Measurements from ENCODE around the gene CNOT11.
A peak's percentile ranks its signal among the peaks of the same experiment; 100 is the strongest.

CNOT11 gene

DNA sequence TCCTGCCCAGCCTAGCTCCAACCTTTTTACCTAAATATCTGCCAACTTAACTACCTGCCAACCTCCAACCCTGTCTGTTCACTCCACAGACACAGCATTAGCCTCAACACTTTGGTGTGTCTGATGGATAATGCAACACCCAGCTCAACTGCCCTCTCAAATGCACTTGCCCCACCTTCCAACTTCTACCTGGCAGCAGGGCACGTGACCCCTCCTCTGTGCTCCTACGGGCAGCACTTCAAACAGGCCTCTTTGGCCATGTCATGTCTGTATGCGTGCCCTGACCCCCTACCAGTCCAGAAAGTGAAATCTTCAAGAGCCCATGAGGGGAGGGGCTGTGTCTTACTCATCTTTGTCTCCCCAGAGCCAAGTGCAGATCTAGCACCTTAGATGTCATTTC, 30.3 kb downstream of the CNOT11 start:
- DNase-seq = no peak

DNA sequence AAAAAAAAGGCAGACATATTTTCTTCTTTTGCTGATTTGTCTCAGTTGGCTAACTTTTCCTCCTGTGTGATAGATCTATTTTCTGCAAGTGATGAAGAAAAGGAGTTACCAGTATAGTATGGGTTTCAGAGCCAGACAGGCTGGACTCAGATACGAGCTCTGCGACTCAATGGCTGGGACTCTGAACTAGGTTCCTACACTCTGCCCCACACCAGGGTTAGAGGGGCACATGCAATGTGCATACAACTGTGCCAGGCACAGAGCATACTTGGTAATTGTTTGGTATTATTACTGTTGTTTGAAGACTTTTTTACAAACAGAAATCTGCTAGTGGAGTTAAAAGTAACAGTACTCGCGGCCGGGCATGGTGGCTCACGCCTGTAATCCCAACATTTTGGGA, 34.0 kb downstream of the CNOT11 start:
- DNase-seq = no peak

DNA sequence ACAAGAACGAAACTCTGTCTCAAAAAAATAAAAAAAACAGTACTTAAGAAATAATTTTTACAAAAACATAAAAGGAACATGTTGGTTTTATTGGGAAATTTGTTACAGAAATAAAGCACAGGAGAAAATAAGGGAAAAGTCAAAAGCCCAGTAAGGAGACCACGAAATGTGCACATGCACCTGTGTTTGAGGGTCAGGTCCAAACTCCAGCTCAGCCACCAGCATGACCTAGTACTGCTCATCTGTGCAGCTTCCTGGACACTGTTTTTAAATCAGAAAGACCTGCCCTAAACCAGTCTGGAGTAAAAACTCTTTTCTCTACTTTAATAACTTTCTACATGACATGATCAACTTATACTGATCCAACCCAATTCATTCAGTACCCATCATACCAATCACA, 34.6 kb downstream of the CNOT11 start:
- no peak for DNase-seq

DNA sequence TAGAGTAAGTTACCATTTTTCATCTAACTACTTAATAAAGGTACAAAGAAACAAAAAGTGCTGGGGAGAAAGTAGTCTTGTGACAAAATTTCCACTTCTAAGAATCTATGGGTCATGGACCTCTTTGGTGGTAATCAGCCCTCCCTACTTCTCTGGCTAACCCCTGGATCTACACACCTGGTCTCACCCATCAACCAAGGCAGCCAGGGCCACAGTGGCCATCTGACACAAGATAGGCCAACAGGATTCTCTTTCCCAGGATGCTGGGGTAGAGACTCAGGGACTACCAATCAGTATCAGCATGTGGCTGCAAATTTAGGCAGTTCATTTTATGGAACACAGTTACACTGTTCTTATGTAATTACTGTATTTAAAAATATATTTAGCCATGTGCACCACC, 38.0 kb downstream of the CNOT11 start:
- DNase-seq = no peak

DNA sequence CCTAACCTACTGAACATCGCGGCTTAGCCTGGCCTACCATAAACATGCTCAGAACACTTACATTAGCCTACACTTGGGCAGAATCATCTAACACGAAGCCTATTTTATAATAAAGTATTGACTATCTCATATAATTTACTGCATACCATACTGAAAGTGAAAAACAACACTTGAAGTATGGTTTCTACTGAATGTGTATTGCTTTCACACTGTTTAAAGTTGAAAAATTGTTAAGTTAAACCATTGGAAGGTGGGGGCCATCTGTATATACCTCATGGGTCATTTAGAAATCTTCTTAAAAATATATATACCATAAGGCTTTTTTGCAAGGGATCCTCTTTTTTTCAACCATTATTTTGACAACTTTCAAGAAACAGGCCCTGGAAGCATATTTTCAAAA, 39.3 kb downstream of the CNOT11 start:
- no peak for DNase-seq

DNA sequence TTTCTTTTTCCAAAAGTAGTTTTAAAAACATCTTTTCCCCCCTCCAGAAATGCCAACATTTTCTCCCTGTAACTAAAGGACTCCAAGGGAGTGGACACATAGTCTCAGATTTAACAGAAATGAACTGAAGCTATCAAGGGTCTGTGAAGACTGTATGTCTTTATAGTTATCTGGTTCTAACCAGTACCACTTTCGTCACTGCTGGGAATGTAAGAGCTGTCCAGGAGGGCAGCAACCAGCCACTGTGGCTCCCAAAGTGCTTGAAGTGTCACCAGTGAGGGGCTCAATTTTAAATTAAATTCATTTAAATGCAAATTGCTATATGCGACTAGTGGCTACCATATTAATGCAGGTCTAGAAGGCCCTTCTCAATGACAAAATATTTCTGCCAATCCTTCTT, 40.9 kb downstream of the CNOT11 start:
- no peak for DNase-seq

DNA sequence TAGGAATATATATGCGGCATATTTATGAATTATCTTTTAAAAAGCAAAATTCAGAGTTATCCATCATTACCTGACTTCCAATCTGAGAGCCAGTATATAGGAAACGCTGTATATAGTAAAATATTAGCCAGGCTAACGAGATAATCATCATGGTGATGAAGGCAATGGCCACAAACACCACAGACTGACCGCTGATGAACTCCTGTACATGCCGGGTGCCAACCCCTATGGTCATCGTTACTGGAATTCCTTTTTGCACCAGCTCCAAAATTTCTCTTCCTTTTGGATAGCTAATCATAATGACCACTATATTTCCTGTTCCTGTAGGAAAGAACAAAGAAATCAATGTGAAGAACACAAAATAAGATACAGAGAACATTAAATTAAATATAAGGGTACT, 42.2 kb downstream of the CNOT11 start:
- DNase-seq = no peak

DNA sequence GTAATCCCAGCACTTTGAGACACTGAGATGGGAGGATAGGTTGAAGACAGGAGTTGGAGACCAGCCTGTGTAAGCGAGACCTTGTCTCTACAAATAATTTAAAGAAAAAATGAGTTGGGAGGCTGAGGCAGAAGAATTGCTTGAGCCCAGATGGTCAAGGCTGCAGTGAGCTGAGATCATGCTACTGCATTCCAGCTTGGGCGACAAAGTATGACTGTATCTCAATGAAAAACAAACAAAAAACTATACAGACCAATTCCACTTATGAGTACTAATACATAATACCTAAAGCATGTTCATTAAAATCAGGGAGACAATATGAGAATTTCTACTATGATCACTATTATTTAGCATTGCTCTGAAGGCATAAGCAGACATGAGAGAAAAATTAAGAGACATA, 43.2 kb downstream of the CNOT11 start:
- DNase-seq = no peak

DNA sequence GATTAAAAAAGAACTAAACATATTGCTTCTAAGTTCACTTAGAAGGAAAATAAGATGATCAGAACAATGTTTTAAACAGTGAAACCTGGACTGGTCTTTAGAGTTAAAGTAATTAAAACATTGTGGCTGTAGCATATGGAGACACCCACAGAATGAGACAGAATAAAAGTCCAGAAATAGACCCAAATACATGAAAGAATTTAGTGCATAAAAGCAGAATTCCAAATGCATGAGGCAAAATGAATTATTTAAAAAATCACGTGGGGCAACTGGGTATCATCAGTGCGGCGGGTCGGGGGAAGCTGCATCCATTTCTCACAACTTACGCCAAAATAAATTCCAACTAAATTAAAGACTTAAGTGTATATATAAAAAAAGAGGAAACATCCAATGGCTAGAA, 43.7 kb downstream of the CNOT11 start:
- no peak for DNase-seq

DNA sequence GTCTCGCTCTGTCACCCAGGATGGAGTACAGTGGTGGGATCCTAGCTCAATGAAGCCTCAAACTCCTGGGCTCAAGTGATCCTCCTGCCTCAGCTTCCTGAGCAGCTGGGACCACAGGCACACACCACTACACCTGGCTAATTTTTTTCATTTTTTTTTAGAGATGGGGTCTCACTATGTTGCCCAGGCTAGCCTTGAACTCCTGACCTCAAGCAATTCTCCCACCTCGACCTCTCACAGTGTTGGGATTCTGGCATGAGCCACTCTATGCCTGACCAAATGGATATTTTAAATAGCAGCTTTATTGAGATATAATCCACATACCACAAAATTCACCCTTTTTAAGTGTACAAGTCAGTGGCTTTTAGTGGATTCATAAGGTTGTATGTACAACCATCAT, 44.7 kb downstream of the CNOT11 start:
- DNase-seq = no peak

DNA sequence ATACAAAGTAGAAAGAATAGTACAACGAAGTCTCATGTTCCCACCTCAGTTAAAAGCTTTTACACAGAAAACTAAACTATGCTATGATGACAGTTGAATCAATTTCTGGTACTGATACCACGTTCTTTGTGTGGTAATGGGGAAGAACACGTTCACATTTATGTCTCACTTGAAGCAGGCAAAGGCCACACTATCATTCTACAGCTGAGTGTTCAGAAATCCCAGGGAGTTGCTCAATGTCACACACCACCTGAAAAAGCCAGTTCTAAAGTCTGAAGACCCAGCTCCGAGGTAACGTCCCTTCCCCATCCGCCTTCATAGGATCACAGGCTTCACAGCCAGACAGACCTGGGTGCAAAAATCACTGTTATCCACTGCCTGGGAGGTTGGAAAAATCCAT, 46.9 kb downstream of the CNOT11 start:
- DNase-seq = no peak

DNA sequence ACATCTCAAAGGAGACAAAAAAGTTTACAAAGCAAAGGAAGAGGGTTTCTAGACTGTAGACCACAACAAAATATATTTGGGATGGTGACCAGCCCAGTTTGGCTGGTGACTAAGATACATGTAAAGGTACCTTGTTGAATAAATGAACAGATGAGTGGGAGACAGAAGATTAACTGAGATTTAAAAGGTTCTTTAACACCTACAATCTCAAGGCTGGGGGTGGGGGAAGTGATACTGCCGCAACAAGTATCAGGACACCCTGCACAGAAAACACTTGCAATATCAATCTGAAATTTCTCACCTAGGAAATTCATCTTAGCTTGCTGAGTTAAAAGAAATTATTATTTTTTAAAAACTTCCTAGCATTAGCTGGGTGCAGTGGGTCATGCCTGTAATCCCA, 47.5 kb downstream of the CNOT11 start:
- no peak for DNase-seq

DNA sequence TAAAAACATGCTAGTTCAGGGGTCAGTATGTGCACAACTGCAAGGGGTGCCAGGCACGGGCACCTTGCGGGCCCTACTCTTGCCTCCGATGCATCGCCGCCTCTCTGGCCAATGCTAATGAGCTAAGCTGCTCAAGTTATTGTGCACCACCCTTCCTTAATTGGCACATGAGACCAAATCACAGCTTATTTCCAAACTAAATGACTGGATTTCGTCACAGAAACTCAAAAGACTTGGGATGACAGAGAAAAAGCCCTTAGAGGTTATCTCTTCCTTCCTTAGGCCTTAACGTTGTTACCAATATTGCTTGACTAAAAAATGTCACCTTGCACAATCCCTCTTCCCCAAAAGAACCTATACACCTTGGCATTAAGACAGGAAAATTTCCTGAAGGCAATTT, 48.1 kb downstream of the CNOT11 start:
- DNase-seq = no peak

DNA sequence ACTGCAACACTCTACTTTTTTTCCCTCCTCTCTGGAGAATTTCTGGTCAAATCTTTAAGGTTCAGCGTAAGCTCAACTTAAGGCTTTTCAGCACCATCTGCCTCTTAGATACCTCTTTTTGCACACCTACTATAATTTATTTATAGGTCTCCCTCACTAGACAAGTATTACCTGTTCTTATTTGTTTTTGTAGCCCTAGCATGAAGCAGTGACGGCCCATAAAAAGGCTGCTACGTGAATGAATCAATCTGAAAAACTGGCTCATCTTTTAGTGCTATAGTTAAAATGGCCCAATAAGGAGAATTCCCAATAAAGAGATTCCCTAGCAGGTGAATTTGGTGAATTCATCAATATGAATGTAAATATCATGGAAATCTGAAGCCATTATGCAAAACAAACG, 49.3 kb downstream of the CNOT11 start:
- DNase-seq = no peak

DNA sequence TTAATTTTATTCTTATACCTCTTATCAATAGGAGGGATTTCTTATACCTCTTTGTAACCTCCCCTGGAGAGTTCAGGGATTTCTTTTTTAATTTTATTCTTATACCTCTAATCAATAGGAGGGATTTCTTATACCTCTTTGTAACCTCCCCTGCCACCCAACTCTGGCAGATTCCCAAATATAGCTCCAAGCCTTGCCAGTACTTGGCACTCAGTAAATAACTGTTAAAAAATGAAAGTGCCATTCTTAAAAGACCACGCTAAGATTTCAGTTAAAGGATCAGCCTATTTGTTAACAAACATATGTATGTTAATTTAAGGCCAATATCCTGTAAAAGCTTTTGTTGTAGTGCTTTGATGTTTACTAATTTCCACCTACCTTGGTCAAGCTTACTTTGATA, 51.0 kb downstream of the CNOT11 start:
- DNase-seq = no peak

DNA sequence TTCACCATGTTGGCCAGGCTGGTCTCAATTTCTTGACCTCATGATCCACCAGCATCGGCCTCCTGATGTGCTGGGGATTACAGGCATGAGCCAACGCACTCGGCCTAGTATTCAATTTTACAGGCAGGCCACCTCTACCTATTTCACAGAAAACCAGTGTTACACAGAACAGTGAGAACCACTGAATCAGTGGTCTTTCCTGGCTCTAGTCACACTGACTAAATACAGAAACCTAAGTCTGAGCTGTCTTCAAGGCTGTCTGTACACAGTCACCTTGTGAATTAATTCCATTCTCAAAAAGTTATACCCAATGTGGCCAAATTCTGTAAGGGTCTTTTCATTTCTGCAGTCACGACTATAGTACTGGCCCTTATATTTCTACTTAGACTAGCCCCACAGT, 52.3 kb downstream of the CNOT11 start:
- DNase-seq = no peak

DNA sequence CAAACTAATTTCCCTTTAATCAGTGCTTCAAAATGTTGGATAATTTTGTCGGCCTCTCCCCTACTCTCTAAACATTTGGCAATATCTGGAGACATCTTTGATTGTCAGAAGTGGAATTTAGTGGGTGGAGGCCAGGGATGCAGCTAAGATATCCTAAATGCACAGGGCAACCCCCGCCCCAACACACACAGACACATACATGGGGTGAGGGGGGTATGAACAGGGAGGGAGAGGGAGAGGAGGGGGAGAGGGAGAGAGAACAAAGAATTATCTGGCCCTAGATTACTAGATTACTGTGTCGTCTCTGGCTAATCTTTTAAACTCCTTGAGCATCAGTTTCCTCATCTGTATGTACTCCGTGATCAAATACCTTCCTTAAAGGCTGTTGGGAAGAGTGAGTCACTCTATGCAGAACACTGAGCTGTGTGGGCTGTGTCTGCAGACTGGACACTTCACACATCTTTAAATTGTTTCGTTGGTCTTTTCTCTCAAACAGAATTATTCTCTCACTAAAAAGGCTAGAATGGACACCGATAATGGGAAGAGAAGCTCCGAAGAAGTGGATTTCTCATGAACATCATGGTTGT, 52.9 kb downstream of the CNOT11 start:
- no peak for DNase-seq

DNA sequence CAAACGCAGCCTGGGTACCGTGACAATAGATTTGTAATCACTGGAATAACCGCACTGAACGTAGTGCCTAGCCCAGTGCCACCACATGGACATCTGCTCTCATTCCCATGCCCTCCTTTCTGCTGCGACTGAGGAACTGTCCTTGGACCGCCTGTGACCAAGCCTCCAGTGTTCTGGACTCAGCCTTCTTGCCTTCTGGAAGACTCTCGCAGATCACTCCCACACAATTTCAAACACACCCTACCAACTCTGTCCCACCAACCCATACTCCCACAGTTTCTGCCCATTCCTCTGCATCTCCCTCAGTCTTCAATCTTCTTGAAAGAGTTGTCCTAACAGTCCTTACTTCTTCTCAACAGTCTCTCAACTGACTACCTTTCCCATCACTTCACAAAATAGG, 53.7 kb downstream of the CNOT11 start:
- peak; percentile 71 for DNase-seq

DNA sequence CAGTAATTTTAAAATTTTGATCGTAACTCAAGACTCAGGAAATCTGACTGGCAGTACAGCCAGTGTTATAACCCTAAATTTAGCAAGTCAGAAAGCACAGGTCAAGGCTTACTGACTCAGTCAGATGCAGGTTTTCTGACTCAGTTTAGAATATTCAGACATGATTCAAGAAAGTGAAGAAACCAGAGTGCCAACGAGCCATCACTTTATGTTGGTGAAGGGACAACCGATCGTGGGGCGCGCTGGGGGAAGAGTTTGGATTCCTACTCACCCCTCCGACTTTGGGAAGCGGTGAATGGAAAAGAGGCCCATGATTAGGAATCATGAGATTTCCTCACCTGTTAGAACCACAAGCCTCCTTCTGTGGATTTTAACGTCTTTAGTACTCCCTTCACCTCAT, 54.8 kb downstream of the CNOT11 start:
- DNase-seq = no peak

DNA sequence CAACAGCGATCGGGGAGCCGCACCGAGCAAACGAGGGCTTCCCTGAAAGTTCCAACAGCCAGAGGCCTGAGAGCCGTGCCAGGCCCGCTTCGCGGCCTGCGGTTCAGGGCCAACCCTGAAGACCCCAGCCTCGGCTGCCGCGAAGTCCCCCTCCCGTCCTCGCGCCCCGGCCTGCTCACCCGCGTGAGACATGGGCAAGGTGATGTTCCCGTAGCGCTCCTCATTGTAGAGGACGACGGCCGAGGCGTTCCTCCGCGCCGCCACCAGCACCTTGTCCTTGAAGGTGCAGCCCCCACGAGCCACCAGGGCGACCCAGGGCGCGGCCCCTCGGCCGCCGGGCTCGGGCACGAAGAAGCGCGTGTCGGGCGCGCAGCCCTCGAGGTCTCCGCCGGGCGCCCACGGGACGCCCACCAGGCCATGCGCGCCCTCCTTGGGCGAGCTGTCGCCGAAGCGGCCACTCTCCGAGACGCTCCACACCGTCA, 55.3 kb downstream of the CNOT11 start:
- DNase-seq = peak; percentile 81

DNA sequence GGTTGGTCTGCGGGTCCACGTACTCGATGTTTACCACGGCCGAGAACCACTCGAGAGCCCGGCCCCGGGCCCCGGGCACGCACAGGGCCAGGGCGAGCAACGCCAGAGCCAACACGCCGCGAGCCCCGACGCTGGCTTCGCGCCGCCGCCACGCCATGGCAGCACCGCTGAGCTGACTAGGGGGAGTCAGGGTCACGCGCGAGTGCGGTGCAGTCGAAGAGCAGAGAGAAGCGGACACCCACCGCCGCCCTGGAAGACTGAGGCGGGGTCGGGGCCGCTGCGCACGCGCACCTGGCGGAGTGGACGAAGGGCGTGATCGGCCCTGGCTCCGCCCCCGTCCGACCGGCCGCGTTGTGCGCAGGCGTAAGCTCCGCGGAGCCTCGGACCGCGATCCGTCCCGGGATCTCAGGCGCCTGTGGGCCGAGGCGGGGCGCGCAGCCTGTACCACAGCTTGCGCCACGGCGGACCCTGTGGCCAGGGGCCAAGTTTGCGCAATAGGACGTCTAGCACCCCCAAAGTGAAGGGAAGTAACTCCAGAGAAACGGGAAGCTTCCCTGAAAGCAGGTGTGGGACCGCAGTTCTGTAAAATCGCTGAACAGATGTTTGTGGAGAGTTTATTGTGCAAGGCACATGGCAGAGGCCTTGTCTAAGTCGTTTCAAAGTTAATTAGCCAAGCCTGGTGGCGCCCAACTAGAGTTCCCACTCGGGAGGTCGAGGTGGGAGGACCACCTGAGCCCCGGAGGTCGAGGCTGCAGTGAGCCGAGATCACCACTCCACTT, 55.9 kb downstream of the CNOT11 start, which contains the start of gene RNF149:
TSS of gene RNF149 (minus strand) at position 270 of the 779 bp plus-strand sequence. CDS start at position 157, 113 bp downstream.
- peak; percentile 97 for DNase-seq

DNA sequence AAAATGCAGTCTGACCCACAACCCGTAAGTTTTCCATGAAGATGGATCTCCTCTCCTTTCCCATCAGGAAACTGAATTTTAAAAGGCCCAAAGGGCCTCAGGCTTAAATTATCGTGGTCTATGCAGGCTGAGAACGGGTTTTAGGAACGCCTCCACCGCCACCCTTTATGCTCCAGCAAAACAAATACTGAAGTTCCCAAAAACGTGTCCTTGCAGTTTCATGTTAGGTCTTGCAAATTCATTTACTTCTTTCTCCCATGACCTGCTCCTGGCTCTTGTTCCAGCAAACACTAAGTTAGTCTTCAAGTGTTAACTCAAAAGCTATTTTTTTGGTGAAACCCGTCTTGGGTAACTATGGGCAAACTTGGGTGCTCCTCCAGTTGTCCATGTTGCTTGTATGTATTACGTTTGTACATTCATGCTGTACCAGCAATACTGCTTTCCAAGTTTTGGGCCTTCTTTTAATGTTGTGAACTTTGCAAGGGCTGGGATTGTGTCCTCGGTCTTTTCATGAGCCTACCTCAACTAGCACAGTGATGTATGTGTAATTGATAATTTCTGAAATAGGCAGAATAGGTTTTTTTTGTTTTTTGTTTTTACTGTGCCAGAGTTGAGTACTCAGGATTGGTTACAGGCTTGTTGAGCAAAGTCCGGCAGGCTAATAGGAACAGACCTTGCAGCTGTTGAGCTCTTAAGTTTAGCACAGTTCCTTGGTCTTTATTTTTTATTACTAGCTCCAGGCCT, 57.6 kb downstream of the CNOT11 start:
- DNase-seq = no peak

DNA sequence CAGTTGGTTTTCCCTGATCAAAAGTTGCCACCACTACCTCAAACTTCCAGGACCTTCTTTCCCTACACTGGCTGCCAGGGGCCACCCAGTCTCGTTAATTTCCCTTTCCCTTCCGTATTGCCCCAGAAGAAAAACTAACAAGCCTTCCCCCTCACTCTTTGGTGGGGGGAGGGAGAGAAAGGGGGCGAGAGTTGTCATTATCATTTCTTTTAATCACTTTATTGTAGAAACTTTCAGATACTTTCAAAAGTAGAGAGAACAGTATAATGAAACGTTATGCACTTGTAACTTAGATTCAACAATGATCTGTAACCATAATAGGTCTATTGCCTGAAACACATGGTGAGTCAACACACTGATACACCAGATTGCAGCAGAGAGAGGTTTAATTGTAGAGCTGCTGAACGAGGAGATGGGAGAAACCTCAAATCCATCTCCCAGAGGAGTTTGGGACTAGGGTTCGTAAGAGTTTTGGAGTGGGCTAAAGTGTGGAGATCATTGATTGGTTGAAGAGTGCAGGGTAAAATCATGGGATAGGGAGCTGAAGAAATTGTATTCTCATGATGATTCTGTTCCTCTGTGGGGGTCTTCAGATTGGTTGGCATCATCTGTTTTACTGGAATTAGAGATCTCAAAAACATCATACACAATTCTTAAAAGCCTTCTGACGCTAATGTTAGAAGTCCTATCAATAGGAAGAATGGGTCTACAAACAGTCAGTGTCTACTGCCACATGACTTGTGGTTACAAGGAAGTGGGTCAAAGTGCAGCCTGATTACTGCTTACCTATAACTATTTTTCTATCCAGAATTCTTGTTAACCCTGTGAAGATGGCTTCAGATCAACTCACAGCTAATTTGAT, 58.4 kb downstream of the CNOT11 start:
- no peak for DNase-seq
